ENCODE results near the gene IMPG2. TPM values are rescaled to one million over a fixed set of nuclear protein-coding genes. Genes with fewer than 3 reads are reported as not detected.
A peak's percentile ranks its signal among the peaks of the same experiment; 100 is the strongest.
"Not testable (repeated sequence)": the region's sequence is repeated elsewhere in the genome, so short reads cannot be mapped to it uniquely, and the experiment has no call there.

The IMPG2 gene
- total RNA-seq, 4 donors from 2014 or later = under 0.01 to 2.6 (median 0.70) TPM; not detected in 1

DNA sequence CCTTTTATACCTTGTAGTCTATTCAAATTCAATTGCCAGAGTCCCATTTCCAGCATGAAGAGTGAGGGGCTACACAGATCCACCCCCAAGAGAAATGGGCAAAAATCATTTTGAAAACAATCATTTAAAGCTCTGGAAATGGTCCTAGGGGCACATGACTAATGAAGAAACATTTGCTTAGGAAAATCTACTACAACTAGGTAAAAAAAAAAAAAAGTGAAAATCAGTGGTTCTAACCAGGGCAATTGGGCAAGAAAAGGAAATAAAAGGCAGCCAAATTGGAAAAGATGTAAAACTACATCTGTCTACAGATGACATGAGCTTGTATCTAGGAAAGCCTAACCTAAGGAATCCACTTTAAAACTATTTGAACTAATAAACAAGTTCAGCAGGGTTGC, 9.4 kb downstream of the IMPG2 start:
- peak overlapping the region; percentile 67 to 70 for H3K27ac ChIP-seq
- DNase-seq = no peak
- no peaks in the 10 kb centered on the region for H3K27me3 ChIP-seq
- H3K4me3 ChIP-seq = no peak overlapping the region
- intact Hi-C loops (cut with DNase I; ENCODE audit: low total_unique reads) = no loop called here
- no peaks in the 10 kb centered on the region for H3K9me3 ChIP-seq
- H3K36me3 ChIP-seq = no peaks in the 10 kb centered on the region
- no peaks in the 10 kb centered on the region for H3K4me1 ChIP-seq
- TF ChIP-seq POLR2A (IDR thresholded peaks at IDR 0.05) = no peak
- TF ChIP-seq, protein P1, sequence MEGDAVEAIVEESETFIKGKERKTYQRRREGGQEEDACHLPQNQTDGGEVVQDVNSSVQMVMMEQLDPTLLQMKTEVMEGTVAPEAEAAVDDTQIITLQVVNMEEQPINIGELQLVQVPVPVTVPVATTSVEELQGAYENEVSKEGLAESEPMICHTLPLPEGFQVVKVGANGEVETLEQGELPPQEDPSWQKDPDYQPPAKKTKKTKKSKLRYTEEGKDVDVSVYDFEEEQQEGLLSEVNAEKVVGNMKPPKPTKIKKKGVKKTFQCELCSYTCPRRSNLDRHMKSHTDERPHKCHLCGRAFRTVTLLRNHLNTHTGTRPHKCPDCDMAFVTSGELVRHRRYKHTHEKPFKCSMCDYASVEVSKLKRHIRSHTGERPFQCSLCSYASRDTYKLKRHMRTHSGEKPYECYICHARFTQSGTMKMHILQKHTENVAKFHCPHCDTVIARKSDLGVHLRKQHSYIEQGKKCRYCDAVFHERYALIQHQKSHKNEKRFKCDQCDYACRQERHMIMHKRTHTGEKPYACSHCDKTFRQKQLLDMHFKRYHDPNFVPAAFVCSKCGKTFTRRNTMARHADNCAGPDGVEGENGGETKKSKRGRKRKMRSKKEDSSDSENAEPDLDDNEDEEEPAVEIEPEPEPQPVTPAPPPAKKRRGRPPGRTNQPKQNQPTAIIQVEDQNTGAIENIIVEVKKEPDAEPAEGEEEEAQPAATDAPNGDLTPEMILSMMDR (IDR thresholded peaks at IDR 0.05) = no peak

DNA sequence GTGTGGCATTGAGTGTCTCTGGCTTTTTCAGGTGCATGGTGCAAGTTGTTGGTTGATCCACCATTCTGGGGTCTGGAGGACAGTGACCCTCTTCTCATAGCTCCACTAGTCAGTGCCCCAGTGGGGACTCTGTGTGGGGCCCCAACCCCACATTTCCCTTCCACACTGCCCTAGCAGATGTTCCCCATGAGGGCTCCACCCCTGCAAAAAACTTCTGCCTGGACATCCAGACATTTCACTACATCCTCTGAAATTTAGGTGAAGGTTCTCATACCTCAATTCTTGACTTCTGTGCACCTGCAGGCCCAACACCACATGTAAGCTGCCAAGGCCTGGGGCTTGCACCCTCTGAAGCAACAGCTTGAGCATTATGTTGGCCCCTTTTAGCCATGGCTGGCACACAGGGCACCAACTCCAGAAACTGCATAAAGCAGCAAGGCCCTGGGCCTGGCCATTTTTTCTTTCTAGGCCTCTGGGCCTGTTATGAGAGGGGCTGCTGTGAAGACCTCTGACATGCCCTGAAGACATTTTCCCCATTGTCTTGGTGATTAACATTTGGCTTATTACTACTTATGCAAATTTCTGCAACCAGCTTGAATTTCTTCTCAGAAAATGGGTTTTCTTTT, 12.1 kb downstream of the IMPG2 start:
- H3K4me3 ChIP-seq; H3K9me3 ChIP-seq; DNase-seq; H3K27ac ChIP-seq; intact Hi-C loops (cut with DNase I; ENCODE audit: low total_unique reads); H3K4me1 ChIP-seq; H3K36me3 ChIP-seq; H3K27me3 ChIP-seq: not testable (repeated sequence)

- Histone ChIP-seq H3K4me1 (no peaks in the 10 kb centered on the region), H3K27me3 (no peaks in the 10 kb centered on the region), H3K9me3 (no peaks in the 10 kb centered on the region), H3K27ac (no peak overlapping the region), H3K4me3 (no peak overlapping the region), H3K36me3 (no peaks in the 10 kb centered on the region)
- no peak for TF ChIP-seq POLR2A (IDR thresholded peaks at IDR 0.05)
- TF ChIP-seq, protein P1 (IDR thresholded peaks at IDR 0.05) = no peak
- intact Hi-C loops (cut with DNase I; ENCODE audit: low total_unique reads) = no loop called here
- DNase-seq = no peak
Observed at GRCh38 chr3:101303836-101304235, 16.5 kb downstream of the IMPG2 start.

GRCh38 chr3:101303089-101303731, 17.2 kb downstream of the IMPG2 start:
- no peaks in the 10 kb centered on the region for H3K4me1 ChIP-seq
- no peaks in the 10 kb centered on the region for H3K27me3 ChIP-seq
- TF ChIP-seq, protein P1 (IDR thresholded peaks at IDR 0.05) = no peak
- no peak for TF ChIP-seq POLR2A (IDR thresholded peaks at IDR 0.05)
- no peak overlapping the region for H3K4me3 ChIP-seq
- intact Hi-C loops (cut with DNase I; ENCODE audit: low total_unique reads) = no loop called here
- DNase-seq = no peak
- H3K9me3 ChIP-seq = no peaks in the 10 kb centered on the region
- H3K36me3 ChIP-seq = no peaks in the 10 kb centered on the region
- no peak overlapping the region for H3K27ac ChIP-seq

- no peak overlapping the region for H3K27ac ChIP-seq
- DNase-seq = no peak
- H3K9me3 ChIP-seq = no peaks in the 10 kb centered on the region
- no peak for TF ChIP-seq POLR2A (IDR thresholded peaks at IDR 0.05)
- TF ChIP-seq, protein P1 (IDR thresholded peaks at IDR 0.05) = no peak
- H3K4me1 ChIP-seq = no peaks in the 10 kb centered on the region
- H3K27me3 ChIP-seq = no peaks in the 10 kb centered on the region
- intact Hi-C loops (cut with DNase I; ENCODE audit: low total_unique reads) = no loop called here
- no peaks in the 10 kb centered on the region for H3K36me3 ChIP-seq
- H3K4me3 ChIP-seq = no peak overlapping the region
Observed at GRCh38 chr3:101300073-101300472, 20.3 kb downstream of the IMPG2 start.

Data from uterus (tissue), 4 donors.